Lower leg skin (tissue), 3 donors: Measurements from ENCODE around the gene CNTNAP5.

ENCODE experiments used
- CTCF ChIP-seq, 3 donors: fragments of 450-650 bp; IDR thresholded peaks; one replicate each; pipeline ENCODE4 v1.5.1; 2016; ENCODE audit warnings: antibody characterized with exemption in 3 of 3, mild to moderate bottlenecking in 3 of 3, moderate library complexity in 2 of 3
- POLR2A ChIP-seq, 2 donors: fragments of 450-650 bp; IDR thresholded peaks; one replicate each; pipeline ENCODE4 v1.6.1; 2016 to 2017; ENCODE audit warnings: antibody characterized with exemption in 2 of 2, mild to moderate bottlenecking in 1 of 2, moderate library complexity in 1 of 2

- TF ChIP-seq CTCF (IDR thresholded peaks at IDR 0.05) (no peak), POLR2A (IDR thresholded peaks at IDR 0.05) (no peak)
These were observed 7.7 kb downstream of the CNTNAP5 start for GRCh38 chr2:124032799-124033198.
